Endodermal cell (in vitro differentiated cells): Measurements from ENCODE around the gene PANK2. TPM values are rescaled to one million over a fixed set of nuclear protein-coding genes. Genes with fewer than 3 reads are reported as not detected.

ENCODE experiments used
- DNase-seq: peaks from one replicate; pipeline ENCODE4 v3.0.0-alpha.2; 2017
- H3K27ac ChIP-seq: 2 replicates; pipeline ENCODE4 v1.5.1; 2013; ENCODE audit warnings: mild to moderate bottlenecking, low read depth, low read length, moderate library complexity
- H3K27me3 ChIP-seq: 2 replicates; pipeline ENCODE4 v1.6.1; 2013; ENCODE audit warnings: mild to moderate bottlenecking, low read length, moderate library complexity; ENCODE audit not compliant: insufficient read depth, control insufficient read depth, poor library complexity, severe bottlenecking
- H3K36me3 ChIP-seq: 2 replicates; pipeline ENCODE4 v1.7.0; 2013; ENCODE audit warnings: mild to moderate bottlenecking, low read length, moderate library complexity; ENCODE audit not compliant: control insufficient read depth, insufficient read depth
- H3K4me1 ChIP-seq: one replicate; pipeline ENCODE4 v1.7.0; 2013; ENCODE audit warnings: low read length; ENCODE audit not compliant: control insufficient read depth, insufficient read depth
- H3K4me3 ChIP-seq: 2 replicates; pipeline ENCODE4 v1.5.1; 2013; ENCODE audit warnings: mild to moderate bottlenecking, low read length, moderate library complexity
- H3K9ac ChIP-seq: 2 replicates; pipeline ENCODE4 v1.6.1; 2013; ENCODE audit warnings: mild to moderate bottlenecking, low read length, moderate library complexity; ENCODE audit not compliant: poor library complexity, severe bottlenecking; ENCODE audit errors: extremely low read depth
- H3K9me3 ChIP-seq: 2 replicates; pipeline ENCODE4 v1.6.1; 2013; ENCODE audit warnings: mild to moderate bottlenecking, low read length, moderate library complexity; ENCODE audit not compliant: control insufficient read depth
- H3K27ac Mint-ChIP-seq: 2 replicates; pipeline ENCODE4 v1.8.0; 2020; ENCODE audit warnings: mixed read lengths
- H3K27me3 Mint-ChIP-seq: 2 replicates; pipeline ENCODE4 v1.8.0; 2021; ENCODE audit warnings: mild to moderate bottlenecking, mixed read lengths; ENCODE audit not compliant: insufficient read depth
- H3K36me3 Mint-ChIP-seq: 2 replicates; pipeline ENCODE4 v1.8.0; 2020; ENCODE audit warnings: low read depth, mixed read lengths
- H3K4me1 Mint-ChIP-seq: 2 replicates; pipeline ENCODE4 v1.8.0; 2020; ENCODE audit warnings: mixed read lengths
- H3K4me3 Mint-ChIP-seq: 2 replicates; pipeline ENCODE4 v1.8.0; 2020; ENCODE audit warnings: mild to moderate bottlenecking, moderate library complexity, mixed read lengths
- H3K9me3 Mint-ChIP-seq: 2 replicates; pipeline ENCODE4 v1.8.0; 2020; ENCODE audit warnings: mild to moderate bottlenecking, mixed read lengths
- CTCF ChIP-seq: fragments of 200-600 bp; sonication (generic); conservative IDR thresholded peaks from 2 replicates; pipeline ENCODE4 v1.5.0; 2021; ENCODE audit warnings: antibody characterized with exemption, mild to moderate bottlenecking
- WGBS, 2 experiments: methylation state at CpG; one replicate each; pipeline versions ENCODE4 v1.1.5 to v1.1.7; 2013; ENCODE audit warnings: missing lambda C conversion rate in 2 of 2, mixed read lengths in 1 of 2; ENCODE audit not compliant: insufficient coverage in 1 of 2, insufficient read length in 1 of 2; 5-methylcytosine and 5-hydroxymethylcytosine counted together
- total RNA-seq, 2 donors: library from RNA; stranded (reverse); fragmentation: NEBNext Ultra II Directional in 1 of 2; extraction: Animal tissue kit (Norgen Biotek cat#: 25700) in 1 of 2; gene quantifications; 2 replicates in 1 of 2; 3 replicates in 1 of 2; pipeline ENCODE4 v1.2.1, GENCODE V29; 2021

PANK2 gene
- total RNA-seq, 2 donors from 2014 or later, result 57.6 to 66.5 TPM

- WGBS, 2 experiments, result 84% methylated on average over 4 to 6 of the region's 6 CpGs
These were observed 41.3 kb downstream of the PANK2 start for GRCh38 chr20:3930265-3931206.

GRCh38 chr20:3931664-3932063 is 42.5 kb downstream of the PANK2 start:
- no peak overlapping the region for H3K9ac ChIP-seq
- Mint-ChIP-seq H3K9me3 (no peaks in the 10 kb centered on the region), H3K4me1 (peaks cover 7% of the 10 kb centered on the region), H3K27ac (no peak overlapping the region), H3K27me3 (no peaks in the 10 kb centered on the region), H3K4me3 (no peak overlapping the region), H3K36me3 (peaks cover 24% of the 10 kb centered on the region)
- no peaks in the 10 kb centered on the region for H3K9me3 ChIP-seq
- H3K4me3 ChIP-seq, result no peak overlapping the region
- DNase-seq, result no peak
- H3K4me1 ChIP-seq, result peaks cover 4% of the 10 kb centered on the region
- H3K27me3 ChIP-seq, result no peaks in the 10 kb centered on the region
- no peak overlapping the region for H3K27ac ChIP-seq
- peaks cover 60% of the 10 kb centered on the region for H3K36me3 ChIP-seq
- no peak for TF ChIP-seq CTCF
- WGBS, 2 experiments, result 89 to 93% methylated on average over 1 to 3 of the region's 3 CpGs

More at GRCh38 chr20:3930265-3931206, 41.3 kb downstream of the PANK2 start:
- Histone ChIP-seq H3K4me1 (peaks cover 4% of the 10 kb centered on the region), H3K4me3 (no peak overlapping the region), H3K36me3 (peaks cover 50% of the 10 kb centered on the region), H3K27me3 (no peaks in the 10 kb centered on the region), H3K27ac (peak overlapping the region; percentile 7), H3K9ac (no peak overlapping the region), H3K9me3 (no peaks in the 10 kb centered on the region)
- no peak for DNase-seq
- Mint-ChIP-seq H3K9me3 (no peaks in the 10 kb centered on the region), H3K4me1 (peaks cover 19% of the 10 kb centered on the region), H3K27me3 (no peaks in the 10 kb centered on the region), H3K4me3 (no peak overlapping the region), H3K27ac (peak overlapping the region; percentile 30), H3K36me3 (peaks cover 19% of the 10 kb centered on the region)
- TF ChIP-seq CTCF, result no peak

GRCh38 chr20:3932277-3932676 is 43.1 kb downstream of the PANK2 start:
- Histone ChIP-seq H3K4me1 (peaks cover 4% of the 10 kb centered on the region), H3K9ac (no peak overlapping the region), H3K9me3 (no peaks in the 10 kb centered on the region), H3K36me3 (peaks cover 58% of the 10 kb centered on the region), H3K4me3 (no peak overlapping the region), H3K27me3 (no peaks in the 10 kb centered on the region), H3K27ac (no peak overlapping the region)
- DNase-seq, result no peak
- Mint-ChIP-seq H3K4me1 (peaks cover 2% of the 10 kb centered on the region), H3K4me3 (no peak overlapping the region), H3K27me3 (no peaks in the 10 kb centered on the region), H3K27ac (no peak overlapping the region), H3K9me3 (no peaks in the 10 kb centered on the region), H3K36me3 (peaks cover 24% of the 10 kb centered on the region)
- whole genome bisulfite sequencing, 2 experiments, result 93 to 100% methylated on average over 3 to 4 of the region's 4 CpGs
- no peak for TF ChIP-seq CTCF
